ENCODE results near the gene PTGDS.

The PTGDS gene

GRCh38 chr9:137026828-137027227, 49.5 kb downstream of the PTGDS start:
- no peak for DNase-seq

DNA sequence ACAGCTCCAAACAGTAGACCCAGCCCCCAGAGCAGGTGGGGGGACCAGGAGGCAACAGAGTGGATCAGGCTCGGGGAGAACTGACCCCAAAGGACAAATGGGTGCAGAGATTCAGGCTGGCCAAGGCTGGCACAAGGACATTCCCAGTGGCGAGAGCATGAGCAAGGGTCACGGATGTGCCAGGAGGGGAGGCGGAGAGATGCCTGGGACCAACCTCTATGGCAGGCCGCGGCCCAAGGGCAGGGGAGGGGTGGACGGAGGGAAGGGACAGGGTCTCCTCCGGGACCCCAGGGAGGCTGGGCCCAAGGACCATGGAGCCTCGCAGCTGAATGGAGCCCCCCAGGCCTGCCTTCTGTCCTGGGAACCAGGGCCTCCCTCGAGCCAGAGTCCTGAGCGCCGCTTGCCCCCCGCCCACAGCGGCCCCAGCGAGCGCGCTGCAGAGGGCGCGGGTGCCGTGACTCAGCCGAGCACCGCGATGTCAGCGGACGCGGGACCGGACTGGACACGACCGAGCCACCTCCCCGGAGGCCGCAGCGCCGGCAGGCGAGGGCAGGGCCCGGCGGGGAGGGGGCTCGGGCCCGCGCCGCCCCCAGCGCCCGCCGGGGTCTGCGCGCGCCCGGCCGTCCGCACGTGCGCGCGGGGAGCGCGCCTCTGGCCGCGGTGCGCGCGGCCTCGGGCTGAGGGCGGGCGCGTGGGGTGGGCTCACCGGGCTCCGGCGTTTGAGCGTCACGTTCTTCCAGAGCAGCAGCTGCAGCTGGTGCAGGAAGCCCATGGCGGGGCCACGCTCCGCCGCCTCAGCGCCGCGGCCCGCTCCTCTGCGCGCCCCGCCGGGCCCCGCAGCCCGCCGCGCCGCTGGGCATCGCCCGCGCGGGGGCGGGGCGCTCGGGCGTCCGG, 50.3 kb downstream of the PTGDS start, which contains the start of gene ABCA2:
Gene ABCA2 (minus strand): TSS at position 869 of the 894 bp plus-strand sequence. CDS start 97 bp downstream, at position 772.
- no peak for DNase-seq

GRCh38 chr9:137028263-137029057, 51.2 kb downstream of the PTGDS start:
- peak; percentile 74 for DNase-seq

DNA sequence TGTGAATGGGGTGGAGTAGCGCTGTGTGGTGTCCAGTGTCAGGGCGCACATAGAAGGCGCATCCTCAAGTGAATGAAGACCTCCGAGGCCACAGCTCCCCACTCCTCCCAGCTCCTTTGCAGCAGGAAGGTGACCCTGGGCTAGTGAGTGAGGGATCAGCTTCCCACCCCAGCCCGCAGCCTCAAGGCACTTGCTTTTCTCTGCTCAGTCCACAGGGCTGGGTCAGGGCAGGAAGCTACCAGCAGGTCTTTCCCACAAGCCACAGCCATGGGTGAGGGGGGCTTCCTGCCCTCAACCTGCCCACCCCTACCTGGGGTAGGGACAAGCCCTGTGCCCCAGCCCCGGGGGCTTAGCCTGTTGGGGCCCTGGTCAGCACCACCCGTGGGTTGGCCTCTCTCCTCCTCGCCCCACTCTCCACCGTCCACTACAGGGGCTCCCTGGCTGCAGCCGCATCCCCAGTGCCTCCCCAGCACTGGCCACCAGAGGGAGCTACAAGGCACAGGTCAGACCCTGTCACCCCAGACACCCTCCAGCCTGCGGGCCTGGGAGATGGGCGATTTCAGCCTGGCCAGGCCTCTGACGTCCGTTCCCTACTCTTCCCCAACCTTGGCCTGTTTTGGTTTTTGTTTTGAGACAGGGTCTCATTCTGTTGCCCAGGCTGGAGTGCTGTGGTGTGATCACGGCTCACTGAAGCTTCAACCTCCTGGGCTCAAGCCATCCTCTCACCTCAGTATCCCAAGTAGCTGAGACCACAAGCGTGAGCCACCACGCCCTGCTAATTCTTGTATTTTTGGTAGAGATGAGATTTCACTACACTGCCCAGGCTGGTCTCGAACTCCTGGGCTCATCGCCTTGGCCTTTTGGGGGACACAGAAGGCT, 52.0 kb downstream of the PTGDS start:
- peak; percentile 80 for DNase-seq

DNA sequence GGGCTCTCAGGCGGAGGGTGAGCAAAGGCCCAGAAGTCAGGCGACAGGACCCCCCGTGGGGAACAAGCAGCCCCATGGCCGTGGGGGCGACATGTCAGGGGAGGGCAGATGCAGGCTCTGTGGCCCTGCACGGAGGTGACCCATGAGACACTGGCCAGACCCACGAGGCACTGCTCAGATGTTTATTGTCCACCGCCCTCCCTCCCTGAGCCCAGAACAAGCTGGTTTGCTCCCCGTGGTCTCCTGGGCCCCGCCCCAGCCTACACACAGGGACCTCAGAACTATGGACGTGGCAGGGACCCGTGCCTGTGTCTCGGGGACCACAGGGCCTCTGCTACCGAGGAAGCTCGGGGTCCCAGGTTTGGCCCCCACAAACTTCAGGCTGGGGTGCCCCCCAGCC, 52.7 kb downstream of the PTGDS start:
- DNase-seq, result no peak

DNA sequence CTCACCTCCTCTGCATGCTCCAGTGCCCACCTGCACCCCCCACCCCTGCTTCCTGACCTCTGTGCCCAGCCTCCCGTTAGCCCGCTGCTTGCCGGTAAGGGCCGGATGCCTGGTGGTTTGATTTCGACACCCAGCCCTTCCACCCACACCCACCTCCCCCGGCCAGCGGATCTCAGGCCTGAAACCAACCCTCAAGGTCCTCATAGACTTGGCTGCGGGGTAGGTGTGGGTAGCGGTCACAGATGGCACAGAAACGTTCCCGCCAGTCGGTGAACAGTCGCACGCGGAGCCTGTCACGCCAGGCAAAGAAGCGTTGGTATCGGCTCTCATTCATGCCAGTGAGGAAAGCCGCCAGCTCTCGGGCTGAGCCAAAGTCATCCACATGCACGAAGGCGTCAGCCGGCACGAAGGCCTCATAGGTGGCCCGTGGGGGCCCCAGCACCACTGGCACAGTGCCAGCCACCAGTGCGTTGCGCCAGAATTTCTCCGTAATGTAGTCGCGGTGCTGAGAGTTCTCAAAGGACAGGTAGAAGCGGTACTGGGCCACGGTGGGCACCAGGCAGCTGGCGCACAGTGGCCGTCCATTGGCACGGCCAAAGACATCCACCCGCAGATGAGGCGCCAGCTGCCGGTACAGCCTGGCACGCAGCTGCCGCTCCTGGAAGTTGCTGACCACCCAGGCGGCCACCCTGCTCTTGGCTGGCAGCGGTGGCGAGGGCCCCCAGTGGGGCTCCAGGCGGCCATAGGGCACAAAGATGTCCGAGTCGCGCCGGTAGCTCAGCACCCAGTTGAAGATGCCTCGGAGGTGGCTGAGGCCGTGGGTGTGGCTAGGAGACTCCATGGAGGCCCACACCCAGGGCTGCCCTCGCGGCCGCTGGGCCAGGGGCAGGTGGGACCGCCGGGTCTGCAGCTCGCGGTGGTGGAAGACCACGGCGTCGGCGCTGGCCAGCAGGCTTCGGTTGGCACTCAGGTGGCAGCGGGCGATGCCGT, 53.5 kb downstream of the PTGDS start:
- no peak for DNase-seq
